ENCODE measurements around the gene RNF113A.
"Not testable (repeated sequence)": the region's sequence is repeated elsewhere in the genome, so short reads cannot be mapped to it uniquely, and the experiment has no call there.

Gene RNF113A

GRCh38 chrX:119828446-119828845 lies 43.1 kb downstream of the RNF113A start:
- no peak for DNase-seq

DNA sequence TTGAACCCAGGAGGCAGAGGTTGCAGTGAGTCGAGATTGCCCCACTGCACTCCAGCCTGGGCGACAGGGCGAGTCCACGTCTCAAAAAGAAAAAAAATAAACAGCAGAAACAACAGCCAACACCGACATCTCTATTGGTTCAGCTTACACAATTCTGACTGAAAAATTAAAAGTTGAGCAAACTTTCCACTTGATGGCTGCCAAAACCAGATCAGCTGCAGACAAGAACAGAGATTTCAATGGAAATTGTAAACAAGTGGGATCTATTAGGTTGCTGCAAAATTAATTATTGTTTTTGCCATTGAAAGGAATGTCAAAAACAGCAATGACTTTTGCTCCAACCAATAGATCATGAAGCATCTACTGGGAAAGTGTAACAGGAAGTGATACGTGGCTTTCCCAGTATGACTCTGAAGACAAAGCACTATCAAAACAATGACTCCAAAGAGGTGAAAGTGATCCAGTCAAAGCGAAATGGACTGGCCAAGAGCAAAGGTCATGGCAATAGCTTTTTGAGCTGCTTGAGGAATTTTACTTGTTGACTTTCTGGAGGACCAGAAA lies 45.1 kb downstream of the RNF113A start:
- DNase-seq, result no peak

GRCh38 chrX:119824221-119824620 lies 47.3 kb downstream of the RNF113A start:
- DNase-seq, result not testable (repeated sequence)

DNA sequence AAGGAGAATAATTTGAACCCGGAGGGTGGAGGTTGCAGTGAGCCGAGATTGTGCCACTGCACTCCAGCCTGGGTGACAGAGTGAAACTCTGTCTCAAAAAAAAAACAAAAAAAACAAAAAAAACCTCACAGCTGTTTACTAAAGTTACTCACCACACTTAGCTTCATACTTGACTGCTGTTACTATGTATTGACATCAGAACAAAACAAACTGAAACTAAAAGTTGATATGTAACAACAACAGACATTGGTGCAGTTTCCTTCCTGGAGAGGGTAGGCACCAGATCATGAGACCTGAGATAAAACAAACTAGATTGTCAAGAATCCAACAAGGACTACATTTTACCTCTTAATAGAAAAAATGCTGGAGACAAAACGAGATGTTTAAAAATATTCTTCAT lies 49.8 kb downstream of the RNF113A start:
- not testable (repeated sequence) for DNase-seq

Measured in NCI-H69 (cell line).